Neural cell (in vitro differentiated cells): ENCODE results near the gene NAALAD2. TPM values are rescaled to one million over a fixed set of nuclear protein-coding genes. Genes with fewer than 3 reads are reported as not detected.
A peak's percentile ranks its signal among the peaks of the same experiment; 100 is the strongest.

ENCODE experiments used
- H2AFZ ChIP-seq: fragments of 200-600, 300-800 bp; sonication (generic), shearing (Covaris generic); 2 replicates; pipeline ENCODE4 v1.6.0; 2014; ENCODE audit warnings: low read depth, mild to moderate bottlenecking, antibody characterized with exemption, low read length, moderate library complexity
- H3F3A ChIP-seq: fragments of 200-600 bp; shearing (Covaris generic); 2 replicates; pipeline ENCODE4 v1.6.1; 2016; ENCODE audit warnings: mild to moderate bottlenecking, moderate library complexity, mixed read lengths, antibody characterized with exemption, low read length; ENCODE audit not compliant: insufficient read depth, poor library complexity, severe bottlenecking
- H3K27ac ChIP-seq: fragments of 200-600, 300-800 bp; sonication (generic), shearing (Covaris generic); 2 replicates; pipeline ENCODE4 v1.5.1; 2014; ENCODE audit warnings: mild to moderate bottlenecking, low read length, moderate library complexity
- H3K27me3 ChIP-seq: fragments of 300-800, 200-600 bp; sonication (generic), shearing (Covaris generic); 2 replicates; pipeline ENCODE4 v1.6.0; 2014; ENCODE audit warnings: mild to moderate bottlenecking, low read depth, low read length, moderate library complexity; ENCODE audit not compliant: insufficient read depth
- H3K36me3 ChIP-seq: fragments of 300-800, 200-600 bp; sonication (generic), shearing (Covaris generic); 2 replicates; pipeline ENCODE4 v1.5.1; 2014; ENCODE audit warnings: mild to moderate bottlenecking, antibody characterized with exemption, low read length, moderate library complexity; ENCODE audit not compliant: insufficient read depth
- H3K4me2 ChIP-seq: fragments of 300-800, 200-600 bp; sonication (generic), shearing (Covaris generic); 2 replicates; pipeline ENCODE4 v1.6.0; 2014; ENCODE audit warnings: mild to moderate bottlenecking, low read length
- H3K4me3 ChIP-seq: fragments of 300-800, 200-600 bp; sonication (generic), shearing (Covaris generic); 2 replicates; pipeline ENCODE4 v1.5.1; 2014; ENCODE audit warnings: mild to moderate bottlenecking, low read length, moderate library complexity
- H3K79me2 ChIP-seq: fragments of 200-600 bp; shearing (Covaris generic); replicated peaks from 2 replicates; pipeline ENCODE4 v1.6.0; 2014; ENCODE audit warnings: mild to moderate bottlenecking, low read length, moderate library complexity; ENCODE audit not compliant: insufficient read depth
- H3K9ac ChIP-seq: fragments of 300-800, 200-600 bp; sonication (generic), shearing (Covaris generic); 2 replicates; pipeline ENCODE4 v1.6.1; 2016; ENCODE audit warnings: mild to moderate bottlenecking, low read length, mixed read lengths
- H3K9me2 ChIP-seq: fragments of 200-600 bp; shearing (Covaris generic); 2 replicates; pipeline ENCODE4 v1.6.1; 2016; ENCODE audit warnings: mild to moderate bottlenecking, low read length, mixed read lengths; ENCODE audit not compliant: insufficient read depth
- H3K9me3 ChIP-seq: fragments of 200-600, 300-800 bp; sonication (generic), shearing (Covaris generic); 2 replicates; pipeline ENCODE4 v1.6.1; 2016; ENCODE audit warnings: mild to moderate bottlenecking, mixed run types, low read length, moderate library complexity, mixed read lengths
- H4K20me1 ChIP-seq: fragments of 200-600 bp; shearing (Covaris generic); 2 replicates; pipeline ENCODE4 v1.6.1; 2016; ENCODE audit warnings: mild to moderate bottlenecking, mixed run types; ENCODE audit not compliant: insufficient read depth
- EP300 ChIP-seq: fragments of 450-650 bp; conservative IDR thresholded peaks from 2 replicates; pipeline ENCODE4 v1.6.1; 2014; ENCODE audit warnings: antibody characterized with exemption, mild to moderate bottlenecking, moderate library complexity; ENCODE audit not compliant: poor library complexity, severe bottlenecking
- EZH2 ChIP-seq: fragments of 200-600, 300-800 bp; shearing (Covaris generic), sonication (generic); IDR thresholded peaks from 2 replicates; pipeline ENCODE4 v1.6.1; 2014; ENCODE audit warnings: antibody characterized with exemption, low read length, borderline replicate concordance, mild to moderate bottlenecking; ENCODE audit not compliant: insufficient read depth, poor library complexity, severe bottlenecking
- MXI1 ChIP-seq: fragments of 450-650 bp; conservative IDR thresholded peaks from 2 replicates; pipeline ENCODE4 v1.6.1; 2014; ENCODE audit warnings: antibody characterized with exemption, mild to moderate bottlenecking; ENCODE audit not compliant: poor library complexity, severe bottlenecking
- POLR2AphosphoS5 ChIP-seq: IDR thresholded peaks from 2 replicates; pipeline ENCODE4 v1.6.1; 2012
- RAD21 ChIP-seq: fragments of 450-650 bp; conservative IDR thresholded peaks from 2 replicates; pipeline ENCODE4 v1.6.1; 2014; ENCODE audit warnings: antibody characterized with exemption, mild to moderate bottlenecking, moderate library complexity
- SMC3 ChIP-seq: fragments of 450-650 bp; conservative IDR thresholded peaks from 2 replicates; pipeline ENCODE4 v1.6.1; 2014; ENCODE audit warnings: antibody characterized with exemption, mild to moderate bottlenecking, moderate library complexity; ENCODE audit not compliant: poor library complexity
- TAF1 ChIP-seq: IDR thresholded peaks from 2 replicates; pipeline ENCODE4 v1.6.1; 2012; ENCODE audit warnings: low read depth
- polyA plus RNA-seq: library from polyadenylated mRNA; depleted of rRNA; stranded (reverse); fragments of >200 nt; gene quantifications from 2 replicates; pipeline ENCODE4 v1.2.3, GENCODE V29; 2014
- TF ChIP-seq, protein P1 (sequence below): IDR thresholded peaks from 2 replicates; pipeline ENCODE4 v1.6.1; 2012; ENCODE audit warnings: borderline replicate concordance
- TF ChIP-seq, protein P2 (sequence below): fragments of 450-650 bp; IDR thresholded peaks from 2 replicates; pipeline ENCODE4 v1.5.1; 2014; ENCODE audit warnings: antibody characterized with exemption, mild to moderate bottlenecking, moderate library complexity; ENCODE audit not compliant: poor library complexity, severe bottlenecking

NAALAD2 gene
- polyA plus RNA-seq, 1 donor from 2014 or later: 19.4 TPM

DNA sequence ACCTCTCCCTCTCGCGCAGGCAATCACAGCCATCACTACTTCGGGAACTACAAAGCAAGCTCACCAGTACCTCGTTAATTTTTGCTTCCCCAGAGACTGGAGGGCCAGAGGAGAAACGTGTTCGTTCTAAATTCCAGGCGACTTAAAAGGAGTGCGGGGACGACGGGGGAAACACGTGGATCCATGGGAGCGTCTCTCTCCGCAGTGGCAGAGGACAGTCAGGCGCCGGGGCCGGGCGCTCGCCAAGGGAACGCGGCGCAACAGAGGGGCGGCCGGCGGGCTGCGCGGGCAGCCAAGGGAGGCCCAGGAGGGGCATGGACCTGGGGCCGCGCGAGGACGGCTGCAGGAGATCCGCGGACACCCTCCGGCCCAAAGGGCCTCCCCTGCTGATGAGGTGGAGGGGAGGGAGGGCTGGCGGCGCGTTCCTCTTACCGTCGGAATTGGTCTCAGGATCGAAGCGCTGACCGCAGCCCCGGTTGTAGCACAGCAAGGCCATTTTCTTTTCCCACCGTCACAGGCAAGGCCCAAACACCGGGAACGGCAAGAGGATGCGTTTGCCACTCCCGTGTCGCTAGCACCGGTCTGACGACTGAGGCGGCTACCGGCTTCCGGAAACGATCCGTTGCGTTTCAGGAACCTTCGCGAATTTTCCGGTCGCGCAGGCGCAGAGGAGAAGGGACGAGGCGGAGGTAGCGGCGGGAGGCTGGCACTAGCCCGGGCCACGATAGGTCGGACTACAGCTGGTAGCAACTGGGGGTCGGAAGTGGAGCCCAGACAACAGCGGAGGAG is 88.2 kb downstream of the NAALAD2 start, which contains the start of gene CHORDC1:
TSS of gene CHORDC1 (minus strand) at position 591 of the 789 bp plus-strand sequence. CDS start at position 496, 95 bp downstream.
- H3K9me2 ChIP-seq: no peaks in the 10 kb centered on the region
- no peaks in the 10 kb centered on the region for H3K9me3 ChIP-seq
- peak within 1 kb of the TSS; percentile 82 for H3K9ac ChIP-seq
- H3K79me2 ChIP-seq: peaks cover 49% of the 10 kb centered on the region
- H3K4me2 ChIP-seq: peak within 1 kb of the TSS; percentile 72
- H3K27ac ChIP-seq: peak within 1 kb of the TSS; percentile 79
- no peaks in the 10 kb centered on the region for H3F3A ChIP-seq
- peak within 1 kb of the TSS; percentile 76 for H3K4me3 ChIP-seq
- H3K27me3 ChIP-seq: no peaks in the 10 kb centered on the region
- peak within 1 kb of the TSS; percentile 83 for H2AFZ ChIP-seq
- TF ChIP-seq EP300: peak; percentile 37
- peak; percentile 77 for TF ChIP-seq TAF1
- TF ChIP-seq, protein P1, sequence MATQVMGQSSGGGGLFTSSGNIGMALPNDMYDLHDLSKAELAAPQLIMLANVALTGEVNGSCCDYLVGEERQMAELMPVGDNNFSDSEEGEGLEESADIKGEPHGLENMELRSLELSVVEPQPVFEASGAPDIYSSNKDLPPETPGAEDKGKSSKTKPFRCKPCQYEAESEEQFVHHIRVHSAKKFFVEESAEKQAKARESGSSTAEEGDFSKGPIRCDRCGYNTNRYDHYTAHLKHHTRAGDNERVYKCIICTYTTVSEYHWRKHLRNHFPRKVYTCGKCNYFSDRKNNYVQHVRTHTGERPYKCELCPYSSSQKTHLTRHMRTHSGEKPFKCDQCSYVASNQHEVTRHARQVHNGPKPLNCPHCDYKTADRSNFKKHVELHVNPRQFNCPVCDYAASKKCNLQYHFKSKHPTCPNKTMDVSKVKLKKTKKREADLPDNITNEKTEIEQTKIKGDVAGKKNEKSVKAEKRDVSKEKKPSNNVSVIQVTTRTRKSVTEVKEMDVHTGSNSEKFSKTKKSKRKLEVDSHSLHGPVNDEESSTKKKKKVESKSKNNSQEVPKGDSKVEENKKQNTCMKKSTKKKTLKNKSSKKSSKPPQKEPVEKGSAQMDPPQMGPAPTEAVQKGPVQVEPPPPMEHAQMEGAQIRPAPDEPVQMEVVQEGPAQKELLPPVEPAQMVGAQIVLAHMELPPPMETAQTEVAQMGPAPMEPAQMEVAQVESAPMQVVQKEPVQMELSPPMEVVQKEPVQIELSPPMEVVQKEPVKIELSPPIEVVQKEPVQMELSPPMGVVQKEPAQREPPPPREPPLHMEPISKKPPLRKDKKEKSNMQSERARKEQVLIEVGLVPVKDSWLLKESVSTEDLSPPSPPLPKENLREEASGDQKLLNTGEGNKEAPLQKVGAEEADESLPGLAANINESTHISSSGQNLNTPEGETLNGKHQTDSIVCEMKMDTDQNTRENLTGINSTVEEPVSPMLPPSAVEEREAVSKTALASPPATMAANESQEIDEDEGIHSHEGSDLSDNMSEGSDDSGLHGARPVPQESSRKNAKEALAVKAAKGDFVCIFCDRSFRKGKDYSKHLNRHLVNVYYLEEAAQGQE: peak; percentile 57
- peak; percentile 92 for TF ChIP-seq POLR2AphosphoS5
- peak; percentile 95 for TF ChIP-seq MXI1
- TF ChIP-seq EZH2: no peak
- no peaks in the 10 kb centered on the region for H4K20me1 ChIP-seq
- H3K36me3 ChIP-seq: no peaks in the 10 kb centered on the region

DNA sequence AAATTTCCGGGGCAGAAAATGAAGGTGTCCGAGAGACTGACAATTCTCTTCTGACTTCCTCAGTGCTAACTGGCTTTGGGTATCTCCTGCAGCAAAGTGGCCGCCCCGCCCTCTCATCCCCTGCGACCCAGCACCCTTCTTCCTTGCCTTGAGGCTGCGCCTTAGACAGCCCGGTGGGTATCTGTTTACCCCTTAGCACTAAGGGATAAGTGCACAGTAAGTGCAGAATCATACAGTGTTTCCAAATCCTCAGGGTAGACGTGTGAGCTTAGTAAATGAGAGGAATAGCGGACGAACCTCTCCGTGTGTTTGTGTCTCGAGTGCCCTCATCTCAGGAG is 88.8 kb downstream of the NAALAD2 start:
- no peak for TF ChIP-seq EZH2
- TF ChIP-seq SMC3: no peak
- TF ChIP-seq MXI1: no peak
- no peak for TF ChIP-seq TAF1
- no peak for TF ChIP-seq EP300
- H3K27me3 ChIP-seq: no peaks in the 10 kb centered on the region

DNA sequence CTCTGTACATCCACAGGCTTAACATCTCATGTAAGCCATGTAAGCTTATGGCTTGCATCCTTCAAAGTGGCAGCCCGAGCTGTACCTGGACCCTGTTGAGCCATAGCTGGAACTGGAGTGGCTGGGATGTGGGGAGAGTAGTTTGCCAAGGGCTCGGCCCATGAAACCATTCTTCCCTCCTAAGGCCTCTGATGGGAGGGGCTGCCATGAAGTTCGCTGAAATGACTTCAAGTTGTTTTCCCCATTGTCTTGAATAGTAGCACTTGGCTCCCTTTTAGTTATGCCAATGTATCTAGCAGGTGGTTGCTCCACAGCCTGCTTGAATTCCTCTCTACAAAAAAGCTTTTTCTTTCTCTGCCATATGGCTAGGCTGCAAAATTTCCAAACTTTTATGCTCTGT is 93.6 kb downstream of the NAALAD2 start:
- Histone ChIP-seq H3K27me3 (no peaks in the 10 kb centered on the region), H4K20me1 (no peaks in the 10 kb centered on the region), H3F3A (no peaks in the 10 kb centered on the region), H3K4me2 (no peak overlapping the region), H3K9ac (no peak overlapping the region), H3K36me3 (no peaks in the 10 kb centered on the region), H3K9me3 (no peaks in the 10 kb centered on the region), H3K9me2 (no peaks in the 10 kb centered on the region), H3K4me3 (no peak overlapping the region), H3K27ac (no peak overlapping the region), H3K79me2 (no peaks in the 10 kb centered on the region), H2AFZ (no peak overlapping the region)
- TF ChIP-seq SMC3 (no peak), EZH2 (no peak), MXI1 (no peak), POLR2AphosphoS5 (no peak), RAD21 (no peak), EP300 (no peak), TAF1 (no peak)
- TF ChIP-seq, protein P2, sequence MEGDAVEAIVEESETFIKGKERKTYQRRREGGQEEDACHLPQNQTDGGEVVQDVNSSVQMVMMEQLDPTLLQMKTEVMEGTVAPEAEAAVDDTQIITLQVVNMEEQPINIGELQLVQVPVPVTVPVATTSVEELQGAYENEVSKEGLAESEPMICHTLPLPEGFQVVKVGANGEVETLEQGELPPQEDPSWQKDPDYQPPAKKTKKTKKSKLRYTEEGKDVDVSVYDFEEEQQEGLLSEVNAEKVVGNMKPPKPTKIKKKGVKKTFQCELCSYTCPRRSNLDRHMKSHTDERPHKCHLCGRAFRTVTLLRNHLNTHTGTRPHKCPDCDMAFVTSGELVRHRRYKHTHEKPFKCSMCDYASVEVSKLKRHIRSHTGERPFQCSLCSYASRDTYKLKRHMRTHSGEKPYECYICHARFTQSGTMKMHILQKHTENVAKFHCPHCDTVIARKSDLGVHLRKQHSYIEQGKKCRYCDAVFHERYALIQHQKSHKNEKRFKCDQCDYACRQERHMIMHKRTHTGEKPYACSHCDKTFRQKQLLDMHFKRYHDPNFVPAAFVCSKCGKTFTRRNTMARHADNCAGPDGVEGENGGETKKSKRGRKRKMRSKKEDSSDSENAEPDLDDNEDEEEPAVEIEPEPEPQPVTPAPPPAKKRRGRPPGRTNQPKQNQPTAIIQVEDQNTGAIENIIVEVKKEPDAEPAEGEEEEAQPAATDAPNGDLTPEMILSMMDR: no peak
- TF ChIP-seq, protein P1: no peak

More for the DNA sequence above, 88.8 kb downstream of the NAALAD2 start:
- H3K4me3 ChIP-seq: peak overlapping the region; percentile 76
- no peaks in the 10 kb centered on the region for H3F3A ChIP-seq
- peak overlapping the region; percentile 83 for H2AFZ ChIP-seq
- no peaks in the 10 kb centered on the region for H3K36me3 ChIP-seq
- peak overlapping the region; percentile 54 for H3K4me2 ChIP-seq
- H3K9me3 ChIP-seq: no peaks in the 10 kb centered on the region
- peaks cover 44% of the 10 kb centered on the region for H3K79me2 ChIP-seq
- H3K27ac ChIP-seq: peak overlapping the region; percentile 79
- no peaks in the 10 kb centered on the region for H4K20me1 ChIP-seq
- peak overlapping the region; percentile 82 for H3K9ac ChIP-seq
- no peaks in the 10 kb centered on the region for H3K9me2 ChIP-seq
